Panc1 (cell line): Measurements from ENCODE around the gene C7. TPM values are rescaled to one million over a fixed set of nuclear protein-coding genes. Genes with fewer than 3 reads are reported as not detected.
"Not testable (repeated sequence)": the region's sequence is repeated elsewhere in the genome, so short reads cannot be mapped to it uniquely, and the experiment has no call there.

Experiments
- ATAC-seq: fragments of 200-7000 bp; cut with Tn5 transposase; 2 replicates; pipeline ENCODE4 v1.9.1; 2020; ENCODE audit warnings: mild to moderate bottlenecking, moderate library complexity
- BruUV-seq: library from RNA; stranded (reverse); fragments of 400-500 nt; replicated peaks from 2 replicates; lab custom pipeline; 2021; lab: Mats Ljungman, UMichigan
- CTCF ChIA-PET: fragments of 300-600 bp; sonication (Branson Sonifier 250); formaldehyde crosslinking; loops from one replicate; lab custom pipeline; 2022; ENCODE audit warnings: antibody characterized with exemption; lab: Charles Lee
- POLR2A ChIA-PET: fragments of 300-600 bp; sonication (Branson Sonifier 250); formaldehyde crosslinking; loops from one replicate; lab custom pipeline; 2022; ENCODE audit warnings: antibody characterized with exemption; lab: Charles Lee
- DNase-seq: peaks from one replicate; pipeline ENCODE4 v3.0.0-alpha.2; 2010; ENCODE audit warnings: low read depth, low spot score
- H3K27ac ChIP-seq: 2 replicates; pipeline ENCODE4 v1.5.1; 2011; ENCODE audit warnings: mild to moderate bottlenecking, low read length, inconsistent platforms
- H3K27me3 ChIP-seq: fragments of 200-500 bp; sonication (Bioruptor generic); 2 replicates; pipeline ENCODE4 v1.6.0; 2014; ENCODE audit warnings: low read length, inconsistent platforms; ENCODE audit not compliant: control insufficient read depth, insufficient read depth
- H3K36me3 ChIP-seq: fragments of 200-500 bp; sonication (Bioruptor generic); 2 replicates; pipeline ENCODE4 v1.5.1; 2014; ENCODE audit warnings: inconsistent platforms, mild to moderate bottlenecking, low read length, moderate library complexity; ENCODE audit not compliant: control insufficient read depth, insufficient read depth
- H3K4me1 ChIP-seq: 2 replicates; pipeline ENCODE4 v1.5.1; 2011; ENCODE audit warnings: inconsistent platforms, mild to moderate bottlenecking, low read length, moderate library complexity; ENCODE audit not compliant: control insufficient read depth, insufficient read depth
- H3K4me3 ChIP-seq, 2 experiments: 2 replicates each; pipeline ENCODE4 v1.5.1; 2011 to 2012; ENCODE audit warnings: low read depth in 2 of 2, low read length in 2 of 2, mild to moderate bottlenecking in 2 of 2, inconsistent platforms in 1 of 2, moderate library complexity in 1 of 2
- H3K9me3 ChIP-seq: fragments of 200-500 bp; sonication (Bioruptor generic); 2 replicates; pipeline ENCODE4 v1.5.1; 2014; ENCODE audit warnings: low read depth, mild to moderate bottlenecking, inconsistent platforms, low read length, moderate library complexity; ENCODE audit not compliant: control insufficient read depth, insufficient read depth
- POLR2AphosphoS5 ChIP-seq: IDR thresholded peaks from 2 replicates; pipeline ENCODE4 v1.6.1; 2012; ENCODE audit warnings: mild to moderate bottlenecking, low read depth, low read length, moderate library complexity
- SIN3A ChIP-seq: IDR thresholded peaks from 2 replicates; pipeline ENCODE4 v1.6.1; 2012; ENCODE audit warnings: low read depth, mild to moderate bottlenecking, low read length, moderate library complexity, borderline replicate concordance; ENCODE audit not compliant: insufficient read depth
- TCF7L2 ChIP-seq: IDR thresholded peaks from 2 replicates; pipeline ENCODE4 v1.6.1; 2011; ENCODE audit warnings: mild to moderate bottlenecking, low read depth, low read length, inconsistent platforms
- in situ Hi-C: cut with HindIII; loops from 2 replicates; pipeline ENCODE4 v1.10.0; 2016; ENCODE audit warnings: low sequenced_read_pairs, low pct_unique_long_range_greater_than_20kb
- intact Hi-C: fragments of 100-400 bp; cut with micrococcal nuclease; formaldehyde crosslinking; loops from one replicate; pipeline ENCODE4 v1.10.0; 2022; ENCODE audit not compliant: unreplicated experiment
- total RNA-seq: library from RNA; stranded (reverse); gene quantifications from one replicate; pipeline ENCODE4 v1.2.1, GENCODE V29; 2021; ENCODE audit not compliant: unreplicated experiment
- TF ChIP-seq, protein P1 (sequence below): fragments of 450-650 bp; IDR thresholded peaks from 2 replicates; pipeline ENCODE4 v1.5.1; 2017; ENCODE audit warnings: mild to moderate bottlenecking
- TF ChIP-seq, protein P2 (sequence below), 2 experiments: IDR thresholded peaks; 2 replicates each; pipeline ENCODE4 v1.6.1; 2011 to 2012; ENCODE audit warnings: low read depth in 2 of 2, control low read depth in 1 of 2, low read length in 1 of 2, mild to moderate bottlenecking in 1 of 2, moderate library complexity in 1 of 2; ENCODE audit not compliant: insufficient read depth in 1 of 2

Gene C7
- total RNA-seq, 1 experiment from 2014 or later, result 1.4 TPM

DNA sequence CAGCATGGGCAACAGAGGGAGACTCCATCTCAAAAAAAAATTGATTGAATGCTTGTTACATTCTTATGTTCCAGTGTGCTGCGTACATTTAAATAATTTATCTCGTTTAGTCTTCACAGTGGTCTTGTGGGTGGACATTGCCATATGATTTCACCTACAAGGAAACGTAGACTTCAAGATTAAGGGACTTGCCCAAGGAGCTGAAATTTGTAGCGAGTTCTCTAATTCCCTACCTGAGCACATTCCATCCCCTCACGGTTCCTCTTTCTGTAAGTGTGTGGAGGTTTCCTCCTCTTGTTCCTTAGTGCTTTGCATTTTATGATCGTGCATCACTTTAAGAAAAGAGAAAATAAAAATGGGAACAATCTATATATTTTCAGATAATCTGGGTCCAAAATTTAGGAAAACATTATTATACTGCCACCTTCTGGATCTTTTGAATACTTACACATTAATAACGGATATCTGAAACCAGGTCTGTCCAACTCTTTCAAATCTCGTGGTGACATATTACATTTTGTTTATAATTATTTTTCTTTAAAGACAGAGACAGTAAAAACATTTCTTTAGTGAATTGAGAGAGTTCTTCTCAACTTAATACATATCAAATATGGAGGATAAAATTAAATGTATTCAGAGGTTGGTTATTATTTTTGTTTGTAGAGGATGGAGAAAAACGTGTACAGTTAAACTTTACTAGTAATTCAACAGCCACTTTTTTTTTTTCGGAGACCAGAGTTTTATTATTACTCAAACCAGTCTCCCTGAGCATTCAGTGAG is 29.9 kb upstream of the C7 start:
- intact Hi-C loops, result loop anchor here (5.0 to 10.0 kb wide), 2 partner anchors 122 to 1305 kb away; partner anchors contain the start of gene TTC33
- Histone ChIP-seq H3K36me3 (no peaks in the 10 kb centered on the region), H3K4me3 (no peak overlapping the region), H3K27me3 (no peaks in the 10 kb centered on the region), H3K27ac (no peak overlapping the region), H3K4me1 (no peaks in the 10 kb centered on the region; the same call in 1 of the 2 replicates), H3K9me3 (peaks cover 8% of the 10 kb centered on the region; the same call in 1 of the 2 replicates)
- DNase-seq (peak; percentile 38), ATAC-seq (peak; percentile 74; the same call in 1 of the 2 replicates)
- in situ Hi-C loops, result no loop called here
- CTCF ChIA-PET, result interaction anchor here (0.6 kb wide), 1 partner anchor 272 kb away, joined by 3 read pairs; no protein-coding TSS in a partner anchor
- POLR2A ChIA-PET, result no interaction called here
- BruUV-seq, result no TSS peak
- TF ChIP-seq SIN3A, result no peak
- TF ChIP-seq, protein P1, sequence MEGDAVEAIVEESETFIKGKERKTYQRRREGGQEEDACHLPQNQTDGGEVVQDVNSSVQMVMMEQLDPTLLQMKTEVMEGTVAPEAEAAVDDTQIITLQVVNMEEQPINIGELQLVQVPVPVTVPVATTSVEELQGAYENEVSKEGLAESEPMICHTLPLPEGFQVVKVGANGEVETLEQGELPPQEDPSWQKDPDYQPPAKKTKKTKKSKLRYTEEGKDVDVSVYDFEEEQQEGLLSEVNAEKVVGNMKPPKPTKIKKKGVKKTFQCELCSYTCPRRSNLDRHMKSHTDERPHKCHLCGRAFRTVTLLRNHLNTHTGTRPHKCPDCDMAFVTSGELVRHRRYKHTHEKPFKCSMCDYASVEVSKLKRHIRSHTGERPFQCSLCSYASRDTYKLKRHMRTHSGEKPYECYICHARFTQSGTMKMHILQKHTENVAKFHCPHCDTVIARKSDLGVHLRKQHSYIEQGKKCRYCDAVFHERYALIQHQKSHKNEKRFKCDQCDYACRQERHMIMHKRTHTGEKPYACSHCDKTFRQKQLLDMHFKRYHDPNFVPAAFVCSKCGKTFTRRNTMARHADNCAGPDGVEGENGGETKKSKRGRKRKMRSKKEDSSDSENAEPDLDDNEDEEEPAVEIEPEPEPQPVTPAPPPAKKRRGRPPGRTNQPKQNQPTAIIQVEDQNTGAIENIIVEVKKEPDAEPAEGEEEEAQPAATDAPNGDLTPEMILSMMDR, result peak; percentile 64; the same call in 1 of the 2 replicates
- TF ChIP-seq POLR2AphosphoS5, result no peak
- TF ChIP-seq, protein P2, sequence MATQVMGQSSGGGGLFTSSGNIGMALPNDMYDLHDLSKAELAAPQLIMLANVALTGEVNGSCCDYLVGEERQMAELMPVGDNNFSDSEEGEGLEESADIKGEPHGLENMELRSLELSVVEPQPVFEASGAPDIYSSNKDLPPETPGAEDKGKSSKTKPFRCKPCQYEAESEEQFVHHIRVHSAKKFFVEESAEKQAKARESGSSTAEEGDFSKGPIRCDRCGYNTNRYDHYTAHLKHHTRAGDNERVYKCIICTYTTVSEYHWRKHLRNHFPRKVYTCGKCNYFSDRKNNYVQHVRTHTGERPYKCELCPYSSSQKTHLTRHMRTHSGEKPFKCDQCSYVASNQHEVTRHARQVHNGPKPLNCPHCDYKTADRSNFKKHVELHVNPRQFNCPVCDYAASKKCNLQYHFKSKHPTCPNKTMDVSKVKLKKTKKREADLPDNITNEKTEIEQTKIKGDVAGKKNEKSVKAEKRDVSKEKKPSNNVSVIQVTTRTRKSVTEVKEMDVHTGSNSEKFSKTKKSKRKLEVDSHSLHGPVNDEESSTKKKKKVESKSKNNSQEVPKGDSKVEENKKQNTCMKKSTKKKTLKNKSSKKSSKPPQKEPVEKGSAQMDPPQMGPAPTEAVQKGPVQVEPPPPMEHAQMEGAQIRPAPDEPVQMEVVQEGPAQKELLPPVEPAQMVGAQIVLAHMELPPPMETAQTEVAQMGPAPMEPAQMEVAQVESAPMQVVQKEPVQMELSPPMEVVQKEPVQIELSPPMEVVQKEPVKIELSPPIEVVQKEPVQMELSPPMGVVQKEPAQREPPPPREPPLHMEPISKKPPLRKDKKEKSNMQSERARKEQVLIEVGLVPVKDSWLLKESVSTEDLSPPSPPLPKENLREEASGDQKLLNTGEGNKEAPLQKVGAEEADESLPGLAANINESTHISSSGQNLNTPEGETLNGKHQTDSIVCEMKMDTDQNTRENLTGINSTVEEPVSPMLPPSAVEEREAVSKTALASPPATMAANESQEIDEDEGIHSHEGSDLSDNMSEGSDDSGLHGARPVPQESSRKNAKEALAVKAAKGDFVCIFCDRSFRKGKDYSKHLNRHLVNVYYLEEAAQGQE (IDR thresholded peaks at IDR 0.05; ENCODE audit: insufficient read depth in 1 of 2, low read depth in 2 of 2, low read length in 1 of 2), result no peak
- no peak for TF ChIP-seq TCF7L2

GRCh38 chr5:40882291-40882690 is 27.0 kb upstream of the C7 start:
- DNase-seq (no peak), ATAC-seq (no peak)
- ChIA-PET CTCF (no interaction called here), POLR2A (no interaction called here)
- TF ChIP-seq, protein P1, result no peak
- TF ChIP-seq, protein P2 (IDR thresholded peaks at IDR 0.05; ENCODE audit: insufficient read depth in 1 of 2, low read depth in 2 of 2, low read length in 1 of 2), result no peak
- TF ChIP-seq TCF7L2 (no peak), POLR2AphosphoS5 (no peak), SIN3A (no peak)
- H3K4me3 ChIP-seq, result no peak overlapping the region
- H3K27me3 ChIP-seq, result no peaks in the 10 kb centered on the region
- peaks cover 2% of the 10 kb centered on the region; the same call in 1 of the 2 replicates for H3K9me3 ChIP-seq
- no peak overlapping the region for H3K27ac ChIP-seq
- intact Hi-C loops (no loop called here), in situ Hi-C loops (no loop called here)
- no peaks in the 10 kb centered on the region; the same call in 1 of the 2 replicates for H3K4me1 ChIP-seq
- no peaks in the 10 kb centered on the region for H3K36me3 ChIP-seq
- BruUV-seq, result no TSS peak

- BruUV-seq, DNase-seq, in situ Hi-C loops, H3K4me3 ChIP-seq, ATAC-seq, H3K9me3 ChIP-seq, H3K27ac ChIP-seq, POLR2A ChIA-PET, CTCF ChIA-PET, H3K4me1 ChIP-seq, H3K27me3 ChIP-seq, intact Hi-C loops, H3K36me3 ChIP-seq: not testable (repeated sequence)
Observed at GRCh38 chr5:40883051-40883450, 26.2 kb upstream of the C7 start.
